ENCODE measurements around the gene NRN1L. TPM values are rescaled to one million over a fixed set of nuclear protein-coding genes. Genes with fewer than 3 reads are reported as not detected.

NRN1L gene
- total RNA-seq, 1 experiment from 2014 or later, result 1.1 TPM

- ATAC-seq (peak; percentile 14; the same call in 1 of the 2 replicates), DNase-seq (ENCODE audit: low read depth, low spot score) (no peak)
- in situ Hi-C loops (cut with HindIII; ENCODE audit: low pct_unique_long_range_greater_than_20kb, low sequenced_read_pairs), result no loop called here
- ChIA-PET POLR2A (no interaction called here), CTCF (no interaction called here)
- no peaks in the 10 kb centered on the region; the same call in none of the 2 replicates for H3K36me3 ChIP-seq (ENCODE audit: control insufficient read depth, insufficient read depth, low read length)
- no TSS peak for BruUV-seq (replicated peaks)
- H3K4me3 ChIP-seq (ENCODE audit: low read depth in 2 of 2, low read length in 2 of 2), result peak overlapping the region; percentile 85 to 87
- peaks cover 17% of the 10 kb centered on the region for H3K4me1 ChIP-seq (ENCODE audit: control insufficient read depth, insufficient read depth, low read length)
- TF ChIP-seq SIN3A (IDR thresholded peaks at IDR 0.05; ENCODE audit: borderline replicate concordance, insufficient read depth, low read depth, low read length) (no peak), POLR2AphosphoS5 (IDR thresholded peaks at IDR 0.05; ENCODE audit: low read depth, low read length) (no peak), CTCF (IDR thresholded peaks at IDR 0.05) (no peak), REST (IDR thresholded peaks at IDR 0.05; ENCODE audit: insufficient read depth in 1 of 2, low read depth in 2 of 2, low read length in 1 of 2) (no peak), TCF7L2 (IDR thresholded peaks at IDR 0.05; ENCODE audit: low read depth, low read length) (no peak)
- peak overlapping the region; percentile 90 for H3K27ac ChIP-seq (ENCODE audit: low read length)
- H3K27me3 ChIP-seq (ENCODE audit: control insufficient read depth, insufficient read depth, low read length), result no peaks in the 10 kb centered on the region
- H3K9me3 ChIP-seq (ENCODE audit: control insufficient read depth, insufficient read depth, low read depth, low read length), result no peaks in the 10 kb centered on the region
- intact Hi-C loops (cut with micrococcal nuclease; ENCODE audit: unreplicated experiment), result no loop called here
Measured at GRCh38 chr16:67873435-67874370, 11.0 kb upstream of the NRN1L start.

GRCh38 chr16:67874372-67874771 is 10.3 kb upstream of the NRN1L start:
- no peaks in the 10 kb centered on the region; the same call in none of the 2 replicates for H3K36me3 ChIP-seq (ENCODE audit: control insufficient read depth, insufficient read depth, low read length)
- TSS peak; percentile 69 for BruUV-seq (replicated peaks)
- POLR2A ChIA-PET, result no interaction called here

More at GRCh38 chr16:67874372-67874771, 10.3 kb upstream of the NRN1L start:
- H3K27ac ChIP-seq (ENCODE audit: low read length), result peak overlapping the region; percentile 90
- ATAC-seq (no peak), DNase-seq (ENCODE audit: low read depth, low spot score) (no peak)
- CTCF ChIA-PET, result no interaction called here
- peaks cover 17% of the 10 kb centered on the region for H3K4me1 ChIP-seq (ENCODE audit: control insufficient read depth, insufficient read depth, low read length)
- intact Hi-C loops (cut with micrococcal nuclease; ENCODE audit: unreplicated experiment), result no loop called here
- no peaks in the 10 kb centered on the region for H3K27me3 ChIP-seq (ENCODE audit: control insufficient read depth, insufficient read depth, low read length)
- in situ Hi-C loops (cut with HindIII; ENCODE audit: low pct_unique_long_range_greater_than_20kb, low sequenced_read_pairs), result no loop called here
- peak overlapping the region; percentile 85 to 87 for H3K4me3 ChIP-seq (ENCODE audit: low read depth in 2 of 2, low read length in 2 of 2)
- TF ChIP-seq CTCF (IDR thresholded peaks at IDR 0.05) (no peak), REST (IDR thresholded peaks at IDR 0.05; ENCODE audit: insufficient read depth in 1 of 2, low read depth in 2 of 2, low read length in 1 of 2) (no peak), POLR2AphosphoS5 (IDR thresholded peaks at IDR 0.05; ENCODE audit: low read depth, low read length) (no peak), SIN3A (IDR thresholded peaks at IDR 0.05; ENCODE audit: borderline replicate concordance, insufficient read depth, low read depth, low read length) (no peak), TCF7L2 (IDR thresholded peaks at IDR 0.05; ENCODE audit: low read depth, low read length) (no peak)
- H3K9me3 ChIP-seq (ENCODE audit: control insufficient read depth, insufficient read depth, low read depth, low read length), result no peaks in the 10 kb centered on the region

Measured in Panc1 (cell line).